SU-DHL-6 (cell line): ENCODE measurements around the gene CFAP97D2.
"Not testable (repeated sequence)": the region's sequence is repeated elsewhere in the genome, so short reads cannot be mapped to it uniquely, and the experiment has no call there.

Experiments used
- H2AFZ ChIP-seq: fragments of 200-600 bp; sonication (generic); 2 replicates; pipeline ENCODE4 v1.6.1; 2014; ENCODE audit warnings: low read depth, mild to moderate bottlenecking, moderate library complexity, mixed read lengths, antibody characterized with exemption, low read length; ENCODE audit not compliant: severe bottlenecking
- H3F3A ChIP-seq: fragments of 200-600 bp; shearing (Covaris generic); 2 replicates; pipeline ENCODE4 v1.6.0; 2016; ENCODE audit warnings: antibody characterized with exemption, mild to moderate bottlenecking; ENCODE audit not compliant: insufficient read depth
- H3K27ac ChIP-seq: fragments of 200-600 bp; sonication (generic); 2 replicates; pipeline ENCODE4 v1.5.1; 2016; ENCODE audit warnings: low read depth, mild to moderate bottlenecking, low read length, moderate library complexity, mixed read lengths
- H3K27me3 ChIP-seq: fragments of 200-600 bp; sonication (generic), shearing (Covaris generic); 2 replicates; pipeline ENCODE4 v1.6.0; 2014; ENCODE audit warnings: mild to moderate bottlenecking, low read length
- H3K36me3 ChIP-seq: fragments of 200-600 bp; sonication (generic); 2 replicates; pipeline ENCODE4 v1.6.1; 2014; ENCODE audit warnings: mild to moderate bottlenecking, low read length, mixed read lengths
- H3K4me2 ChIP-seq: fragments of 300-600, 200-600 bp; shearing (Covaris generic), sonication (generic); 2 replicates; pipeline ENCODE4 v1.6.0; 2014; ENCODE audit warnings: low read length, low read depth, mild to moderate bottlenecking; ENCODE audit not compliant: poor library complexity, severe bottlenecking
- H3K4me3 ChIP-seq: fragments of 200-600 bp; sonication (generic); 2 replicates; pipeline ENCODE4 v1.5.1; 2014; ENCODE audit warnings: antibody characterized with exemption, low read length, mild to moderate bottlenecking, mixed read lengths; ENCODE audit not compliant: insufficient read depth, poor library complexity, severe bottlenecking
- H3K79me2 ChIP-seq: fragments of 200-600 bp; sonication (generic); 2 replicates; pipeline ENCODE4 v1.6.1; 2014; ENCODE audit warnings: mild to moderate bottlenecking, low read length, moderate library complexity; ENCODE audit not compliant: insufficient read depth
- H3K9ac ChIP-seq: fragments of 200-600 bp; sonication (generic); 2 replicates; pipeline ENCODE4 v1.7.0; 2014; ENCODE audit warnings: mild to moderate bottlenecking, low read length
- H3K9me2 ChIP-seq: fragments of 200-600 bp; sonication (generic); replicated peaks from 2 replicates; pipeline ENCODE4 v1.6.1; 2014; ENCODE audit warnings: low read length; ENCODE audit not compliant: insufficient read depth
- H3K9me3 ChIP-seq: fragments of 200-600 bp; sonication (generic); 2 replicates; pipeline ENCODE4 v1.6.1; 2014; ENCODE audit warnings: low read length, mixed read lengths; ENCODE audit not compliant: insufficient read depth
- H4K20me1 ChIP-seq: fragments of 200-600 bp; sonication (generic); 2 replicates; pipeline ENCODE4 v1.6.1; 2014; ENCODE audit warnings: low read depth, mild to moderate bottlenecking, antibody characterized with exemption, low read length, moderate library complexity, mixed read lengths
- CTCF ChIP-seq: fragments of 200-600 bp; sonication (generic); IDR thresholded peaks from one replicate; pipeline ENCODE4 v1.5.1; 2017; ENCODE audit warnings: antibody characterized with exemption, mild to moderate bottlenecking, low read length, moderate library complexity; ENCODE audit not compliant: insufficient read depth, poor library complexity, severe bottlenecking
- EZH2phosphoT487 ChIP-seq: fragments of 200-600 bp; sonication (generic), shearing (Covaris generic); conservative IDR thresholded peaks from 2 replicates; pipeline ENCODE4 v1.6.1; 2018; ENCODE audit warnings: mild to moderate bottlenecking, antibody characterized with exemption, low read length, moderate library complexity, mixed read lengths

Gene CFAP97D2

DNA sequence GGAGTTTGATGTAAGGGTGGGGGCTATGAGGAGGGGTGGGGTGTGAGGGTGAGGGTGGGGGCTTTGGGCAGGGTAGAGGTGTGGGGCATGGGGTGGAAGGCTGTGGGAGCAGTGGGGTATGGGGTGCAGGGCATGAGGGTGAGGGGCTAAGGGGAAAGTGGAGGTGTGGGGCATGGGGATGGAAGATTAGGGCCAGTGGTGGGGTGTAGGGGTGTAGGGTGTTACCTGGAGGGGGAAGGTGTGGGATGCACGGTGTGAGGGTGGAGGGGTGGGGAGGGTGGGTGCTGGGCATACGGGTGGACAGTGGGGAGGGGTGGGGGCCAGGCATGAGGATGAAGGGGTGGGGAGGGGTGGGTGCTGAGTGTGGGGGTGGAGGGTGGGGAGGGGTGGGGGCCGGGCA lies 23.7 kb upstream of the CFAP97D2 start:
- Histone ChIP-seq H3K27ac (no peak overlapping the region), H3K9me2 (no peaks in the 10 kb centered on the region), H3K9me3 (no peaks in the 10 kb centered on the region), H3K27me3 (no peaks in the 10 kb centered on the region), H4K20me1 (no peaks in the 10 kb centered on the region), H2AFZ (no peak overlapping the region), H3K36me3 (no peaks in the 10 kb centered on the region), H3K4me2 (no peak overlapping the region), H3K4me3 (no peak overlapping the region), H3K9ac (no peak overlapping the region), H3K79me2 (no peaks in the 10 kb centered on the region), H3F3A (no peaks in the 10 kb centered on the region)
- TF ChIP-seq EZH2phosphoT487 (no peak), CTCF (no peak)

- Histone ChIP-seq H3K27ac (no peak overlapping the region), H3K9me3 (no peaks in the 10 kb centered on the region), H3F3A (no peaks in the 10 kb centered on the region), H3K79me2 (no peaks in the 10 kb centered on the region), H3K36me3 (no peaks in the 10 kb centered on the region), H3K9me2 (no peaks in the 10 kb centered on the region), H3K4me2 (no peak overlapping the region), H3K27me3 (no peaks in the 10 kb centered on the region), H3K9ac (no peak overlapping the region), H4K20me1 (no peaks in the 10 kb centered on the region), H2AFZ (no peak overlapping the region), H3K4me3 (no peak overlapping the region)
- TF ChIP-seq EZH2phosphoT487 (no peak), CTCF (no peak)
Observed at GRCh38 chr13:114155926-114156883, 22.9 kb upstream of the CFAP97D2 start.

DNA sequence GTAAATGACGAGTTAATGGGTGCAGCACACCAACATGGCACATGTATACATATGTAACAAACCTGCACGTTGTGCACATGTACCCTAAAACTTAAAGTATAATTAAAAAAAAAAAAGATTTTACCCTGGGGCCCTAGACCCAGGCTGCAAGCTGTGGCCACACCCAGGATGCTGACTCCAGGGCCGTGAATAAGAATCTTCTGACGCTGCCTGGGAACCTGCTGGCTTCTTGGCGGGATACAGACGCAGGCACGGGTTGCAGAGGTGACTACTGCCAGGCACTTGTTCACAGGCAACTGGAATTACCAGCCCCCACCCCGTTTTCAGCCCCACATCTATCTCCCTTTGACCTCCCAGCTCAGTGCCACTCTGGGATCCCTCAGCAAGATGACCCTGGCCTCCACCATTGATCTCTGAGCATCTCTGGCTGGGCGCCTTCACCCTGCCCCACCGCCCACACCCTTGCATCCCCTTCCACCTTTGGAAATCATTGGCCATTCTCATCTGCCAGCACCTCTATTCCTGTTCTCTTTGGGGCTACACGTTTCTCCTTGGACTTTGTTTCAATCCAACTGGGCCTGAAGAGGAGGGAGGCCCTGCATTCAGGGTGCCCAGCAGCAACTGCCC lies 21.1 kb upstream of the CFAP97D2 start:
- Histone ChIP-seq H3K4me2 (no peak overlapping the region), H2AFZ (no peak overlapping the region), H3K79me2 (no peaks in the 10 kb centered on the region), H3K9ac (no peak overlapping the region), H3K4me3 (no peak overlapping the region), H3K27ac (no peak overlapping the region), H3K9me2 (no peaks in the 10 kb centered on the region), H3F3A (no peaks in the 10 kb centered on the region), H4K20me1 (no peaks in the 10 kb centered on the region), H3K9me3 (no peaks in the 10 kb centered on the region), H3K27me3 (no peaks in the 10 kb centered on the region), H3K36me3 (no peaks in the 10 kb centered on the region)
- TF ChIP-seq CTCF (no peak), EZH2phosphoT487 (no peak)

DNA sequence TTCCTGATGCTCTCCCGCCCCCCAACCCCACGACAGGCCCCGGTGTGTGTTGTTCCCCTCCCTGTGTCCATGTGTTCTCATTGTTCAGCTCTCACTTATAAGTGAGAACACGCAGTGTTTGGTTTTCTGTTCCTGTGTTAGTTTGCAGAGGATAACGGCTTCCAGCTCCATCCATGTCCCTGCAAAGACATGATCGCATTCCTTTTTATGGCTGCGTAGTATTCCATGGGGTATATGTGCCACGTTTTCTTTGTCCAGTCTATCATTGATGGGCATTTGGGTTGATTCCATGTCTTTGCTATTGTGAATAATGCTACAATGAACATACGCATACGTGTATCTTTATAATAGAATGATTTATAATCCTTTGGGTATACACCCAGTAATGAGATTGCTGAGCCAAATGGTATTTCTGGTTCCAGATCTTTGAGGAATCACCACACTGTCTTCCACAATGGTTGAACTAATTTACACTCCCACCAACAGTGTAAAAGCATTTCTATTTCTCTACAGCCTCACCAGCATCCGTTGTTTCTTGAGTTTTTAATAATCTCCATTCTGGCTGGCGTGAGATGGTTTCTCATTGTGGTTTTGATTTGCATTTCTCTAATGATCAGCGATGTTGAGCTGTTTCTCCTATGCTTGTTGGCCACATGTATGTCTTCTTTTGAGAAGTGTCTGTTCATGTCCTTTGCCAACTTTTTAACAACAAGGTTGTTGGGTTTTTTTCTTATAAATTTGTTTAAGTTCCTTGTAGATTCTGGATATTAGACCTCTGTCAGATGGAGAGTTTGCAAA lies 20.0 kb upstream of the CFAP97D2 start:
- not testable (repeated sequence) for H2AFZ ChIP-seq, H3K79me2 ChIP-seq, H3K27me3 ChIP-seq, H3K4me3 ChIP-seq, H3K9me2 ChIP-seq, H3K9ac ChIP-seq, H3F3A ChIP-seq, H3K4me2 ChIP-seq, H3K9me3 ChIP-seq, H4K20me1 ChIP-seq, H3K36me3 ChIP-seq, H3K27ac ChIP-seq
